Right atrium auricular region (tissue), 2 donors: ENCODE data around the gene ANKRD13D. TPM values are rescaled to one million over a fixed set of nuclear protein-coding genes. Genes with fewer than 3 reads are reported as not detected.

Experiments
- DNase-seq: peaks from one replicate; pipeline ENCODE4 v3.0.0-alpha.2; 2019; ENCODE audit warnings: low spot score
- H3K27ac ChIP-seq, 2 donors: fragments of 200-600 bp; sonication (generic); 1 replicate in 1 of 2; 2 replicates in 1 of 2; pipeline ENCODE4 v1.5.1; 2016 to 2019
- H3K27me3 ChIP-seq, 2 donors: fragments of 200-600 bp; sonication (generic); one replicate each; pipeline versions ENCODE4 v1.5.1 to v1.6.0; 2017 to 2019
- H3K36me3 ChIP-seq: fragments of 200-600 bp; sonication (generic); one replicate; pipeline ENCODE4 v1.5.1; 2016
- H3K4me1 ChIP-seq, 2 donors: fragments of 200-600 bp; sonication (generic); one replicate each; pipeline versions ENCODE4 v1.5.1 to v1.6.0; 2017 to 2019
- H3K4me3 ChIP-seq, 2 donors: fragments of 200-600 bp; sonication (generic); 1 replicate in 1 of 2; 2 replicates in 1 of 2; pipeline ENCODE4 v1.5.1; 2017 to 2019; ENCODE audit warnings: mild to moderate bottlenecking in 1 of 2, moderate library complexity in 1 of 2
- H3K9me3 ChIP-seq, 2 donors: fragments of 200-600 bp; sonication (generic); one replicate each; pipeline ENCODE4 v1.5.1; 2019
- total RNA-seq, 2 donors: library from RNA; depleted of rRNA; stranded (reverse); fragments of >200 nt; gene quantifications; one replicate each; pipeline ENCODE4 v1.1.0, GENCODE V29; 2016
- TF ChIP-seq, protein P1 (sequence below), 2 donors: fragments of 200-600 bp; sonication (generic); IDR thresholded peaks; one replicate each; pipeline ENCODE4 v1.5.1; 2019; ENCODE audit warnings: antibody characterized with exemption in 2 of 2

The ANKRD13D gene
- total RNA-seq, 2 donors from 2014 or later = 14.1 to 14.9 TPM

GRCh38 chr11:67303835-67304411 is 14.8 kb downstream of the ANKRD13D start:
- Histone ChIP-seq H3K27me3 (no peaks in the 10 kb centered on the region), H3K27ac (peak overlapping the region; percentile 81 to 82), H3K4me1 (peaks cover 0 to 31% of the 10 kb centered on the region in 2 donors), H3K9me3 (no peaks in the 10 kb centered on the region), H3K36me3 (peaks cover 28% of the 10 kb centered on the region), H3K4me3 (peak overlapping the region; percentile 74 to 94)
- no peak for DNase-seq
- TF ChIP-seq, protein P1, sequence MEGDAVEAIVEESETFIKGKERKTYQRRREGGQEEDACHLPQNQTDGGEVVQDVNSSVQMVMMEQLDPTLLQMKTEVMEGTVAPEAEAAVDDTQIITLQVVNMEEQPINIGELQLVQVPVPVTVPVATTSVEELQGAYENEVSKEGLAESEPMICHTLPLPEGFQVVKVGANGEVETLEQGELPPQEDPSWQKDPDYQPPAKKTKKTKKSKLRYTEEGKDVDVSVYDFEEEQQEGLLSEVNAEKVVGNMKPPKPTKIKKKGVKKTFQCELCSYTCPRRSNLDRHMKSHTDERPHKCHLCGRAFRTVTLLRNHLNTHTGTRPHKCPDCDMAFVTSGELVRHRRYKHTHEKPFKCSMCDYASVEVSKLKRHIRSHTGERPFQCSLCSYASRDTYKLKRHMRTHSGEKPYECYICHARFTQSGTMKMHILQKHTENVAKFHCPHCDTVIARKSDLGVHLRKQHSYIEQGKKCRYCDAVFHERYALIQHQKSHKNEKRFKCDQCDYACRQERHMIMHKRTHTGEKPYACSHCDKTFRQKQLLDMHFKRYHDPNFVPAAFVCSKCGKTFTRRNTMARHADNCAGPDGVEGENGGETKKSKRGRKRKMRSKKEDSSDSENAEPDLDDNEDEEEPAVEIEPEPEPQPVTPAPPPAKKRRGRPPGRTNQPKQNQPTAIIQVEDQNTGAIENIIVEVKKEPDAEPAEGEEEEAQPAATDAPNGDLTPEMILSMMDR (IDR thresholded peaks at IDR 0.05) = no peak

DNA sequence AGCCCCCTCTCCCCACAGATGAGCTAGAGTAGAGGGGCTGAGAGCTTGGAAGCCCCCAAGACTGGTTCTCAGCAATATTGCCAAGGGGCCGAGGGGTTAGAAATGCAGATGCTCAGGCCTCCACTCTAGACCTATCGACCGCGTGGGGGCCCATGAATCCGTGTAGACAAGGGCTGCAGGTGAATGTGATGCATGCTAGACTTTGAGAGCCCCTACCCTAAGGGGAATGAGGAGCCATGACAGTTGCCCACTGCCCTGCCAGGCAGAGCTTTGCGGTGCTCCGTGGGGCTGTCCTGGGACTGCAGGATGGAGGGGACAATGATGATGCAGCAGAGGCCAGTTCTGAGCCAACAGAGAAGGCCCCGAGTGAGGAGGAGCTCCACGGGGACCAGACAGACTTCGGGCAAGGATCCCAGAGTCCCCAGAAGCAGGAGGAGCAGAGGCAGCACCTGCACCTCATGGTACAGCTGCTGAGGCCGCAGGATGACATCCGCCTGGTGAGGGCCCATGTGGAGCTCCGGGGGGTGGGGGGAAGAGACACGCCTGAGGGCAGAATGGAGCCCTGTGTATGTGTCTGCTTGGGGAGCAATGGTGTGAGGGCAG is 15.5 kb downstream of the ANKRD13D start:
- TF ChIP-seq, protein P1 (IDR thresholded peaks at IDR 0.05) = no peak
- DNase-seq = no peak
- Histone ChIP-seq H3K9me3 (no peaks in the 10 kb centered on the region), H3K27ac (peak overlapping the region in 1 of 2 donors; percentile 82), H3K27me3 (no peaks in the 10 kb centered on the region), H3K36me3 (peaks cover 28% of the 10 kb centered on the region), H3K4me3 (peak overlapping the region; percentile 74 to 94), H3K4me1 (peaks cover 0 to 31% of the 10 kb centered on the region in 2 donors)

- TF ChIP-seq, protein P1 (IDR thresholded peaks at IDR 0.05) = no peak
- Histone ChIP-seq H3K27ac (no peak overlapping the region), H3K4me1 (peaks cover 0 to 26% of the 10 kb centered on the region in 2 donors), H3K36me3 (peaks cover 9% of the 10 kb centered on the region), H3K9me3 (no peaks in the 10 kb centered on the region), H3K4me3 (no peak overlapping the region), H3K27me3 (no peaks in the 10 kb centered on the region)
- DNase-seq = no peak
Observed at GRCh38 chr11:67306769-67307544, 17.9 kb downstream of the ANKRD13D start.

- no peak overlapping the region for H3K27ac ChIP-seq
- no peak for DNase-seq
- H3K36me3 ChIP-seq = peaks cover 9% of the 10 kb centered on the region
- H3K4me1 ChIP-seq = peaks cover 0 to 20% of the 10 kb centered on the region in 2 donors
- H3K9me3 ChIP-seq = no peaks in the 10 kb centered on the region
- TF ChIP-seq, protein P1 (IDR thresholded peaks at IDR 0.05) = no peak
- H3K27me3 ChIP-seq = no peaks in the 10 kb centered on the region
- no peak overlapping the region for H3K4me3 ChIP-seq
Observed at GRCh38 chr11:67307545-67308001, 18.5 kb downstream of the ANKRD13D start.

DNA sequence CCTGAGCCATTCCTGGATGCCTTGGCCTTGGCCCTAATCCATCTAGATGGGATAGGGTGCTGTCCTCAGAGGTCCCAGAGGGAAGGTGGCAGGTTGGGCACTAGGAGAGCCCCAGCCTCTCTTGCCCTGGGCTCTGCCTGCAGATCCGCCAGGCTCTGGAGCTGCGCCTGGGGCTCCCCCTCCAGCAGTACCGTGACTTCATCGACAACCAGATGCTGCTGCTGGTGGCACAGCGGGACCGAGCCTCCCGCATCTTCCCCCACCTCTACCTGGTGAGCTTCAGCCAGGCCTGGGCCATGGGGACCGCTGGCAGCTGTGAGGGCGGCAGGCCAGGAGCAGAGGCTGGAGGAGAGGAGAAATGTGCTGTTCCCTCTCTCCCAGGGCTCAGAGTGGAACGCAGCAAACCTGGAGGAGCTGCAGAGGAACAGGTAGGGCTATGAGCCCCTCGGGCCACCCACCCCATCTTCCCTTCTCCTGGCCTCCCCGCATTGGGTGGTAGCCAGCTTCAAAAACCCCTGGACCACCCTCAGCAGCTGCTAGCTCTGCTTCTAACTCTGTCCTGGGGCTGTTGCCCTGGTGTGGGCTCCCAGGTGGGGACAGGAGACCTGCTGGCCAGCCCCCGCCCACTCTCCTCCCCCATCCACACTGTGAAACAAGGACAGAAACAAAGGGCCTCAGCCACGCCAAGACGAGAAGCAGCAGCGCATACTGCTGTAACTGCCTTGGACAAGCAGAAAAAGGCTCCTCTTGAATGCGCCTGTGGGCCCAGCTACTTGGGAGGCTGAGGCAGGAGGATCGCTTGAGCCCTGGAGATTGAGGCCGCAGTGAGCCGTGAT is 19.1 kb downstream of the ANKRD13D start:
- H3K36me3 ChIP-seq = peaks cover 9% of the 10 kb centered on the region
- H3K4me1 ChIP-seq = peaks cover 0 to 14% of the 10 kb centered on the region in 2 donors
- no peak for DNase-seq

More for the DNA sequence above, 19.1 kb downstream of the ANKRD13D start:
- H3K4me3 ChIP-seq = no peak overlapping the region
- H3K9me3 ChIP-seq = no peaks in the 10 kb centered on the region
- TF ChIP-seq, protein P1 (IDR thresholded peaks at IDR 0.05) = no peak
- H3K27me3 ChIP-seq = no peaks in the 10 kb centered on the region
- no peak overlapping the region for H3K27ac ChIP-seq
